Prostate gland (tissue), 2 donors: Measurements from ENCODE around the gene TMEM222.

Experiments
- POLR2AphosphoS5 ChIP-seq: sonication (generic); formaldehyde crosslinking; IDR thresholded peaks from one replicate; pipeline ENCODE4 v1.6.1; 2017; ENCODE audit warnings: antibody characterized with exemption
- TF ChIP-seq, protein P1 (sequence below), 4 experiments: fragments of 200-600 bp in 2 of 4; fragments of 450-650 bp in 2 of 4; sonication (generic) in 2 of 4; IDR thresholded peaks; 1 replicate in 3 of 4; 2 replicates in 1 of 4; pipeline ENCODE4 v1.5.1; 2016 to 2019; ENCODE audit warnings: antibody characterized with exemption in 4 of 4, mild to moderate bottlenecking in 2 of 4, moderate library complexity in 2 of 4

DNA sequence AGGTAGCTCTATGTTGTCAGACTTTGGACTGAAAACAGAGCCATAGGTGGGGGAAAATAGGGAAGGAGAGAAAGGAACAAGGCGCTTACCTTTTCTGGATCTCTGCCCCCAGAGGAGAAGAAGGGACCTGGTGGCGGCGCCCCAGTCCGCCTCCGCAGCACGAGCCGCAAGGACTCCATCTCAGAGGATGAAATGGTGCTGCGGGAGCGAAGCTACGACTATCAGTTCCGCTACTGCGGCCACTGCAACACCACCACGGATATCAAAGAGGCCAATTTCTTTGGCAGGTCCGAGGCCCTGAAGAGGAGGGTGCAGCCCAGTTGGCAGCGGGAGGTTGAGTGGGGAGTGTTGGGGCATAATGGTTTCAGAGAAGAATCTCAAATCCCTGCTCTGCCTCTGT is 18.5 kb upstream of the TMEM222 start:
- TF ChIP-seq, protein P1, sequence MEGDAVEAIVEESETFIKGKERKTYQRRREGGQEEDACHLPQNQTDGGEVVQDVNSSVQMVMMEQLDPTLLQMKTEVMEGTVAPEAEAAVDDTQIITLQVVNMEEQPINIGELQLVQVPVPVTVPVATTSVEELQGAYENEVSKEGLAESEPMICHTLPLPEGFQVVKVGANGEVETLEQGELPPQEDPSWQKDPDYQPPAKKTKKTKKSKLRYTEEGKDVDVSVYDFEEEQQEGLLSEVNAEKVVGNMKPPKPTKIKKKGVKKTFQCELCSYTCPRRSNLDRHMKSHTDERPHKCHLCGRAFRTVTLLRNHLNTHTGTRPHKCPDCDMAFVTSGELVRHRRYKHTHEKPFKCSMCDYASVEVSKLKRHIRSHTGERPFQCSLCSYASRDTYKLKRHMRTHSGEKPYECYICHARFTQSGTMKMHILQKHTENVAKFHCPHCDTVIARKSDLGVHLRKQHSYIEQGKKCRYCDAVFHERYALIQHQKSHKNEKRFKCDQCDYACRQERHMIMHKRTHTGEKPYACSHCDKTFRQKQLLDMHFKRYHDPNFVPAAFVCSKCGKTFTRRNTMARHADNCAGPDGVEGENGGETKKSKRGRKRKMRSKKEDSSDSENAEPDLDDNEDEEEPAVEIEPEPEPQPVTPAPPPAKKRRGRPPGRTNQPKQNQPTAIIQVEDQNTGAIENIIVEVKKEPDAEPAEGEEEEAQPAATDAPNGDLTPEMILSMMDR (IDR thresholded peaks at IDR 0.05), result no peak
- no peak for TF ChIP-seq POLR2AphosphoS5
